GM12864 (cell line): ENCODE results near the gene TMEM178B.
"Not testable (repeated sequence)": the region's sequence is repeated elsewhere in the genome, so short reads cannot be mapped to it uniquely, and the experiment has no call there.

Experiments used
- DNase-seq: peaks from one replicate; pipeline ENCODE4 v3.0.0-alpha.2; 2011; ENCODE audit warnings: low read depth
- H3K4me3 ChIP-seq: 2 replicates; pipeline ENCODE4 v1.5.1; 2011; ENCODE audit warnings: mild to moderate bottlenecking, low read depth, low read length, control low read depth
- CTCF ChIP-seq: IDR thresholded peaks from 2 replicates; pipeline ENCODE4 v1.5.1; 2011; ENCODE audit warnings: low read depth, mild to moderate bottlenecking, moderate library complexity, low read length, control low read depth, inconsistent platforms; ENCODE audit errors: missing control alignments

Gene TMEM178B

DNA sequence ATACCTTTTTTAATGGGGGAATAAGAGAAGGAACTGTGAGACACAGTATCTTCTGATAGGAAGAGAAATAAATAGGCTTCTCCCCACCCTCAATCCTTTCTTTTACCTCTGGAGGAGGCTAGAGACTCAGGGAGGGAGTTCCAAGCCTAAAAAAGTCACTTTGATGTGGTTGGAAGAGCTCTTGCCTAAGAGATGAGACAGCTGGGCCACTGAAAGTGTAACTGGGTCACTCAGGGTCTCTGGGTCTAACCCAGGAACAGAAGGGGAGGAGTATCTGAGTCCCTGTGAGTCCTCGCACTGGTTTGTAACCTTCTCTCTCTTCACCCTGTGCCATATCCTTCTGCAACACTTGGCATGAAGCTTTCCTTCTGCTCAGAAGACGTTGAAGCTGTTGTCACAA lies 254.4 kb downstream of the TMEM178B start:
- no peak for DNase-seq
- H3K4me3 ChIP-seq, result no peak overlapping the region
- TF ChIP-seq CTCF, result no peak

DNA sequence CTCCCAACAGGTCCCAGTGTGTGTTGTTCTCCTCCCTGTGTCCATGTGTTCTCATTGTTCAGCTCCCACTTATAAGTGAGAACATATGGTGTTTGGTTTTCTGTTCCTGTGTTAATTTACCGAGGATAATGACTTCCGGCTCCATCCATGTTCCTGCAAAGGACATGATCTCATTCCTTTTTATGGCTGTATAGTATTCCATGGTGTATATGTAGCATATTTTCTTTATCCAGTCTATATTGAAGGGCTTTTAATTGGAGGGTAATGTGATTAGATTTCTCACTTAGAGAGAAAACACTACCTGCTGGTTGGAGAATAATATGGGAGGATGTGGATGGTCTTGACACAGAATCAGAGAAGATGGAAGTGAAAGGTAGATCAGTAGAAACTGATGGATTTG lies 256.4 kb downstream of the TMEM178B start:
- not testable (repeated sequence) for H3K4me3 ChIP-seq, DNase-seq

- H3K4me3 ChIP-seq, result no peak overlapping the region
- DNase-seq, result no peak
- no peak for TF ChIP-seq CTCF
Measured at GRCh38 chr7:141333459-141333858, 259.6 kb downstream of the TMEM178B start.

- no peak for TF ChIP-seq CTCF
Measured at GRCh38 chr7:141335164-141335563, 261.3 kb downstream of the TMEM178B start.

DNA sequence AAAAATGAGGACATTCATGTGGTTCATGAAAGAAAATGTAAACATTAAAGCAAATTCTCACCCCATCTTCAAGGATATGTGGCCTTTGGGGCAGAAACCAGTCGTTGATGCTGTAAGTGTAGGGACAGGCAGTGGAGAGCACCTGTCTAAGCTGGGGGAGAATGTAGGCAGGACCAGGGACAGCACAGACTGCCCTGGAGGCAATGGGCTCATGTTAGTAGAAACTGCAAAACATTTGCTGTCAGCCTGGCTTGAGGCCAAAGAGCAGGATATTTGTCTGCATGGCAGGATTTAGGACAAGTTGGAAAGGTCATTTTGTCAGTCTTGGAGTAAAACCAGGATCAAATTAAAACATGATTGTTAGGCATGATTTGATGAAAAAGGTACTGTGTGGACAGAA lies 265.7 kb downstream of the TMEM178B start:
- no peak overlapping the region for H3K4me3 ChIP-seq
- TF ChIP-seq CTCF, result no peak
- DNase-seq, result no peak

More at GRCh38 chr7:141335164-141335563, 261.3 kb downstream of the TMEM178B start:
- no peak for DNase-seq
- no peak overlapping the region for H3K4me3 ChIP-seq

GRCh38 chr7:141340991-141341390 lies 267.1 kb downstream of the TMEM178B start:
- no peak overlapping the region for H3K4me3 ChIP-seq
- TF ChIP-seq CTCF, result no peak
- DNase-seq, result no peak

DNA sequence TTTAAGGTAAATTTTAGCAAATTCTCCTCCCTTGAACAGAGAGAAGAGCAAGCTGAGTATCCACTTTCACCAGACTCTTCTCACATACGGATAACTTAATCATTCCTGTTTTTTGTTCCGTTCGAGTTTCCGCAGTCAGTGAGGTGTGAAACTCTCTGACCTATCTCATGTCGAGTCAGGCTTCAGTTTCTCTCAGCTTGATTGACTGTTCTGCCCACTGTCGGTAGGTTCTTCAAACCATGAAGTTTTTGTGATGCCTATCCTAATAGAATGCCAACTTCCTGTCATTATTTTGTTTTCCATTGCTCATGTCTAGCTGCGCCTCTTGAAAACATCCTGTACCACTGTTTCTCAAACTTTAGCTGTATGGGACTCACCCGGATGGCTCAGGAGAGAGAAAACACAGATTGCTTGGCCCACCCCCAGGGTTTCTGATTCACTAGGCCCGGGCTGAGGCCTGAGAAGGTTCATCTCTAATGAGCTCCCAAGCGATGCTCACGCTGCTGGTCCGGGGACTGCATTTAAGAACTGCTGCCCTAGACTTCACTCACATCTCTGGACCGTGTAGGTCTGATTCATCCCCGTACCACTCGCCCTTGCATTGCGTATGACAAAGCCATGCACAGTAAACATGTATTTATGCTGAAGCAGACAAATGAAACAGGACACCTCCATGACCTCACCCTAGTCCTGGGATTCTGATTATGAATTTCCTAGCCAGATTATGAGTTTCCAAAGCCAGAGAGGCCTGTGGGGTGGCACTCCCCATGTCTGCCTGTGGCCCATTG lies 269.0 kb downstream of the TMEM178B start:
- no peak for TF ChIP-seq CTCF
- no peak overlapping the region for H3K4me3 ChIP-seq
- DNase-seq, result no peak
